Mucosa of rectum (tissue), 2 donors: ENCODE measurements around the gene S100A4.

Experiments used
- H3K27ac ChIP-seq, 2 donors: one replicate each; pipeline ENCODE4 v1.7.0; 2013; ENCODE audit warnings: inconsistent platforms in 2 of 2, low read depth in 2 of 2, low read length in 2 of 2
- H3K27me3 ChIP-seq, 2 donors: one replicate each; pipeline ENCODE4 v1.7.0; 2013; ENCODE audit warnings: low read length in 2 of 2; ENCODE audit not compliant: control insufficient read depth in 2 of 2, insufficient read depth in 2 of 2
- H3K36me3 ChIP-seq, 2 donors: one replicate each; pipeline ENCODE4 v1.7.0; 2013; ENCODE audit warnings: low read length in 2 of 2; ENCODE audit not compliant: control insufficient read depth in 2 of 2, insufficient read depth in 2 of 2
- H3K4me1 ChIP-seq, 2 donors: one replicate each; pipeline ENCODE4 v1.7.0; 2013; ENCODE audit warnings: low read length in 2 of 2, mild to moderate bottlenecking in 1 of 2; ENCODE audit not compliant: control insufficient read depth in 2 of 2, insufficient read depth in 2 of 2
- H3K4me3 ChIP-seq, 2 donors: one replicate each; pipeline ENCODE4 v1.7.0; 2013; ENCODE audit warnings: low read length in 2 of 2
- H3K9ac ChIP-seq, 2 donors: one replicate each; pipeline ENCODE4 v1.7.0; 2013; ENCODE audit warnings: low read length in 2 of 2, low read depth in 1 of 2, mild to moderate bottlenecking in 1 of 2
- H3K9me3 ChIP-seq, 2 donors: one replicate each; pipeline ENCODE4 v1.7.0; 2013; ENCODE audit warnings: low read length in 2 of 2; ENCODE audit not compliant: control insufficient read depth in 2 of 2
- donor health status: healthy.
- donor health status: Normal muscosa, but diverticular disease.

S100A4 gene

GRCh38 chr1:153509729-153510354, 35.8 kb downstream of the S100A4 start:
- no peak overlapping the region for H3K9ac ChIP-seq
- no peak overlapping the region for H3K4me3 ChIP-seq
- H3K27me3 ChIP-seq, result no peaks in the 10 kb centered on the region
- H3K36me3 ChIP-seq, result no peaks in the 10 kb centered on the region
- H3K27ac ChIP-seq, result no peak overlapping the region
- H3K9me3 ChIP-seq, result no peaks in the 10 kb centered on the region
- peaks cover 0 to 18% of the 10 kb centered on the region in 2 donors for H3K4me1 ChIP-seq

GRCh38 chr1:153509036-153509435, 36.6 kb downstream of the S100A4 start:
- H3K27me3 ChIP-seq, result no peaks in the 10 kb centered on the region
- peaks cover 0 to 14% of the 10 kb centered on the region in 2 donors for H3K4me1 ChIP-seq
- no peaks in the 10 kb centered on the region for H3K36me3 ChIP-seq
- H3K4me3 ChIP-seq, result no peak overlapping the region
- no peak overlapping the region for H3K27ac ChIP-seq
- H3K9ac ChIP-seq, result no peak overlapping the region
- no peaks in the 10 kb centered on the region for H3K9me3 ChIP-seq

- Histone ChIP-seq H3K27me3 (no peaks in the 10 kb centered on the region), H3K9ac (no peak overlapping the region), H3K4me1 (peaks cover 0 to 11% of the 10 kb centered on the region in 2 donors), H3K4me3 (no peak overlapping the region), H3K9me3 (no peaks in the 10 kb centered on the region), H3K27ac (peak overlapping the region; percentile 59 to 70), H3K36me3 (no peaks in the 10 kb centered on the region)
Observed at GRCh38 chr1:153507926-153508583, 37.6 kb downstream of the S100A4 start.

- peaks cover 0 to 5% of the 10 kb centered on the region in 2 donors for H3K4me1 ChIP-seq
- no peak overlapping the region for H3K4me3 ChIP-seq
- H3K36me3 ChIP-seq, result no peaks in the 10 kb centered on the region
- peak overlapping the region; percentile 59 to 70 for H3K27ac ChIP-seq
- H3K9me3 ChIP-seq, result no peaks in the 10 kb centered on the region
- no peak overlapping the region for H3K9ac ChIP-seq
- no peaks in the 10 kb centered on the region for H3K27me3 ChIP-seq
Observed at GRCh38 chr1:153506831-153507413, 38.7 kb downstream of the S100A4 start.

- no peaks in the 10 kb centered on the region for H3K36me3 ChIP-seq
- peaks cover 0 to 5% of the 10 kb centered on the region in 2 donors for H3K4me1 ChIP-seq
- H3K27me3 ChIP-seq, result no peaks in the 10 kb centered on the region
- no peak overlapping the region for H3K9ac ChIP-seq
- no peak overlapping the region for H3K4me3 ChIP-seq
- no peaks in the 10 kb centered on the region for H3K9me3 ChIP-seq
- H3K27ac ChIP-seq, result peak overlapping the region; percentile 17 to 45
Observed at GRCh38 chr1:153506386-153506785, 39.2 kb downstream of the S100A4 start.

- H3K27ac ChIP-seq, result no peak overlapping the region
- H3K36me3 ChIP-seq, result no peaks in the 10 kb centered on the region
- H3K9me3 ChIP-seq, result no peaks in the 10 kb centered on the region
- peaks cover 0 to 5% of the 10 kb centered on the region in 2 donors for H3K4me1 ChIP-seq
- H3K9ac ChIP-seq, result no peak overlapping the region
- H3K27me3 ChIP-seq, result no peaks in the 10 kb centered on the region
- H3K4me3 ChIP-seq, result no peak overlapping the region
Observed at GRCh38 chr1:153505576-153505975, 40.0 kb downstream of the S100A4 start.

- Histone ChIP-seq H3K9me3 (no peaks in the 10 kb centered on the region), H3K4me3 (no peak overlapping the region), H3K27ac (no peak overlapping the region), H3K36me3 (no peaks in the 10 kb centered on the region), H3K9ac (no peak overlapping the region), H3K27me3 (peaks cover 0 to 4% of the 10 kb centered on the region in 2 donors), H3K4me1 (peaks cover 0 to 5% of the 10 kb centered on the region in 2 donors)
Observed at GRCh38 chr1:153503766-153504165, 41.8 kb downstream of the S100A4 start.

GRCh38 chr1:153498746-153499145, 46.9 kb downstream of the S100A4 start:
- H3K27me3 ChIP-seq, result peaks cover 0 to 9% of the 10 kb centered on the region in 2 donors
- H3K9me3 ChIP-seq, result no peaks in the 10 kb centered on the region
- no peaks in the 10 kb centered on the region for H3K4me1 ChIP-seq
- H3K36me3 ChIP-seq, result no peaks in the 10 kb centered on the region
- no peak overlapping the region for H3K9ac ChIP-seq
- H3K4me3 ChIP-seq, result no peak overlapping the region
- H3K27ac ChIP-seq, result no peak overlapping the region

- Histone ChIP-seq H3K9ac (no peak overlapping the region), H3K27ac (no peak overlapping the region), H3K4me3 (no peak overlapping the region), H3K27me3 (peaks cover 0 to 9% of the 10 kb centered on the region in 2 donors), H3K36me3 (no peaks in the 10 kb centered on the region), H3K4me1 (no peaks in the 10 kb centered on the region), H3K9me3 (no peaks in the 10 kb centered on the region)
Observed at GRCh38 chr1:153495536-153495935, 50.1 kb downstream of the S100A4 start.

- Histone ChIP-seq H3K4me1 (no peaks in the 10 kb centered on the region), H3K36me3 (no peaks in the 10 kb centered on the region), H3K27ac (no peak overlapping the region), H3K27me3 (peaks cover 0 to 9% of the 10 kb centered on the region in 2 donors), H3K4me3 (no peak overlapping the region), H3K9me3 (no peaks in the 10 kb centered on the region), H3K9ac (no peak overlapping the region)
Observed at GRCh38 chr1:153494976-153495535, 50.5 kb downstream of the S100A4 start.
